ENCODE measurements around the gene PAX3. TPM values are rescaled to one million over a fixed set of nuclear protein-coding genes. Genes with fewer than 3 reads are reported as not detected.

PAX3 gene
- total RNA-seq, 3 donors from 2014 or later (not counting 1 experiment from before 2014, with no cell fraction given): not detected

- DNase-seq: no peak
- Mint-ChIP-seq H3K27ac (no peak overlapping the region), H3K36me3 (peaks cover 32% of the 10 kb centered on the region), H3K4me3 (no peak overlapping the region), H3K9me3 (no peaks in the 10 kb centered on the region), H3K27me3 (ENCODE audit: low read depth in 2 of 2) (peaks cover 79 to 93% of the 10 kb centered on the region in 2 donors), H3K4me1 (peaks cover 9 to 14% of the 10 kb centered on the region in 2 donors)
- H3K4me3 ChIP-seq (ENCODE audit: low read length): no peak overlapping the region
- 17% methylated on average over 4 of the region's 4 CpGs for WGBS (ENCODE audit: insufficient coverage)
- peaks cover 66% of the 10 kb centered on the region for H3K27me3 ChIP-seq (ENCODE audit: control insufficient read depth, insufficient read depth, low read length)
- no peaks in the 10 kb centered on the region for H3K36me3 ChIP-seq (ENCODE audit: control insufficient read depth, insufficient read depth, low read length)
- H3K4me1 ChIP-seq (ENCODE audit: control insufficient read depth, insufficient read depth, low read length): peaks cover 10% of the 10 kb centered on the region
- TF ChIP-seq, protein P1, sequence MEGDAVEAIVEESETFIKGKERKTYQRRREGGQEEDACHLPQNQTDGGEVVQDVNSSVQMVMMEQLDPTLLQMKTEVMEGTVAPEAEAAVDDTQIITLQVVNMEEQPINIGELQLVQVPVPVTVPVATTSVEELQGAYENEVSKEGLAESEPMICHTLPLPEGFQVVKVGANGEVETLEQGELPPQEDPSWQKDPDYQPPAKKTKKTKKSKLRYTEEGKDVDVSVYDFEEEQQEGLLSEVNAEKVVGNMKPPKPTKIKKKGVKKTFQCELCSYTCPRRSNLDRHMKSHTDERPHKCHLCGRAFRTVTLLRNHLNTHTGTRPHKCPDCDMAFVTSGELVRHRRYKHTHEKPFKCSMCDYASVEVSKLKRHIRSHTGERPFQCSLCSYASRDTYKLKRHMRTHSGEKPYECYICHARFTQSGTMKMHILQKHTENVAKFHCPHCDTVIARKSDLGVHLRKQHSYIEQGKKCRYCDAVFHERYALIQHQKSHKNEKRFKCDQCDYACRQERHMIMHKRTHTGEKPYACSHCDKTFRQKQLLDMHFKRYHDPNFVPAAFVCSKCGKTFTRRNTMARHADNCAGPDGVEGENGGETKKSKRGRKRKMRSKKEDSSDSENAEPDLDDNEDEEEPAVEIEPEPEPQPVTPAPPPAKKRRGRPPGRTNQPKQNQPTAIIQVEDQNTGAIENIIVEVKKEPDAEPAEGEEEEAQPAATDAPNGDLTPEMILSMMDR (IDR thresholded peaks at IDR 0.05): no peak
- intact Hi-C loops (cut with micrococcal nuclease): no loop called here
- no peaks in the 10 kb centered on the region for H3K9me3 ChIP-seq (ENCODE audit: control insufficient read depth, insufficient read depth, low read length)
- H3K27ac ChIP-seq (ENCODE audit: low read length): no peak overlapping the region
- no peak for ATAC-seq
These were observed 7.3 kb downstream of the PAX3 start for GRCh38 chr2:222291485-222291841.

DNA sequence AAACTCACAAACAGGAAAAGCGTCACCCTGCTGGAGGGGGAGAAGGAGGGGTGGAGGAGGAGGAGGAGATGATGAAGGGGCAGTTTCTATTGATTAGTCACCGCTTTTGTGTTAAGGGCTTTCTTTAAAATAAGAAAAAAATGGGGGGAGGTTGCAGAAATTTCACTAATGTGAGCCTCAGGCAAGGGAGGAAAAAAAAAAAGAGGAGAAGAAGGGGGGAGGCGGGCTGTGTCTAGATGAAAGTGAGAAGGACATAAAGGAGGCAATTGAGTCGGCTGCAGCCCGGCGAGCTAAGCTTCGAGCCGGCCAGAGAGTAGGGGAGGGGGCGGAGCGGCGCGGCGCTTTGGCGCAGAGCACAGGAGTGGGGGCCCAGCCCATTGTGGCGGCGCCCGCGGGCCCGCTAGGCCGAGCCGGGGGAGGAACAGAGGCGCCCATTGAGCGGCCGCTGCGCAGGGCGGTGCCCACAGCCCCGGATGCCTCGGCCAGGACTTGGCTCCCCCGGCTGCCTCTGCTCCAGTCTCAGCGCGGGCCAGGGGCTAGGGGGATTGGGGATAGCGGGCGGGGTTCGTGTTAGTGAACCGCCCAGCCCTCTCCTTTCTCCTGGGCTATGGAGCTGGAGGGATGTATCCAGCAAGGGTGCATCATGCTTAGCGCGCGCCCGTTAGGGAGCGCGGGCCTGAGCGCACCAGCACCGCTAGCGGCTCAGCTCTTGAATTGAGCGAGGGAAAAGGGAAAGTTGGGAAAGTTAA, 7.9 kb downstream of the PAX3 start:
- Histone ChIP-seq H3K9me3 (ENCODE audit: control insufficient read depth, insufficient read depth, low read length) (no peaks in the 10 kb centered on the region), H3K27ac (ENCODE audit: low read length) (no peak overlapping the region), H3K4me3 (ENCODE audit: low read length) (no peak overlapping the region), H3K27me3 (ENCODE audit: control insufficient read depth, insufficient read depth, low read length) (peaks cover 63% of the 10 kb centered on the region), H3K36me3 (ENCODE audit: control insufficient read depth, insufficient read depth, low read length) (no peaks in the 10 kb centered on the region), H3K4me1 (ENCODE audit: control insufficient read depth, insufficient read depth, low read length) (peaks cover 10% of the 10 kb centered on the region)
- intact Hi-C loops (cut with micrococcal nuclease): no loop called here
- Mint-ChIP-seq H3K36me3 (peaks cover 32% of the 10 kb centered on the region), H3K4me1 (peaks cover 9 to 11% of the 10 kb centered on the region in 2 donors), H3K27ac (no peak overlapping the region), H3K9me3 (no peaks in the 10 kb centered on the region), H3K4me3 (no peak overlapping the region), H3K27me3 (ENCODE audit: low read depth in 2 of 2) (peaks cover 74 to 93% of the 10 kb centered on the region in 2 donors)
- TF ChIP-seq, protein P1 (IDR thresholded peaks at IDR 0.05): no peak
- no peak for DNase-seq
- 6% methylated on average over 45 of the region's 45 CpGs for WGBS (ENCODE audit: insufficient coverage)
- ATAC-seq: no peak

GRCh38 chr2:222290401-222290735, 8.4 kb downstream of the PAX3 start:
- TF ChIP-seq, protein P1 (IDR thresholded peaks at IDR 0.05): no peak
- no peak overlapping the region for H3K4me3 Mint-ChIP-seq
- Histone ChIP-seq H3K9me3 (ENCODE audit: control insufficient read depth, insufficient read depth, low read length) (no peaks in the 10 kb centered on the region), H3K36me3 (ENCODE audit: control insufficient read depth, insufficient read depth, low read length) (no peaks in the 10 kb centered on the region), H3K27ac (ENCODE audit: low read length) (no peak overlapping the region), H3K4me3 (ENCODE audit: low read length) (no peak overlapping the region), H3K27me3 (ENCODE audit: control insufficient read depth, insufficient read depth, low read length) (peaks cover 57% of the 10 kb centered on the region), H3K4me1 (ENCODE audit: control insufficient read depth, insufficient read depth, low read length) (peaks cover 6% of the 10 kb centered on the region)
- WGBS (ENCODE audit: insufficient coverage): 17% methylated on average over 7 of the region's 7 CpGs
- peaks cover 68 to 90% of the 10 kb centered on the region in 2 donors for H3K27me3 Mint-ChIP-seq (ENCODE audit: low read depth in 2 of 2)
- peaks cover 32% of the 10 kb centered on the region for H3K36me3 Mint-ChIP-seq
- peaks cover 5 to 6% of the 10 kb centered on the region in 2 donors for H3K4me1 Mint-ChIP-seq
- ATAC-seq (no peak), DNase-seq (no peak)
- no peaks in the 10 kb centered on the region for H3K9me3 Mint-ChIP-seq
- H3K27ac Mint-ChIP-seq: no peak overlapping the region
- intact Hi-C loops (cut with micrococcal nuclease): no loop called here
